ENCODE results near the gene ACSL6. TPM values are rescaled to one million over a fixed set of nuclear protein-coding genes. Genes with fewer than 3 reads are reported as not detected.

ACSL6 gene
- total RNA-seq: 48.1 and 50.6 TPM in 2 replicates

GRCh38 chr5:132011622-132012343 is at the start of gene ACSL6:
ACSL6 (minus strand) TSS chr5:132011658; CDS start chr5:132011553, 105 bp downstream.
- Mint-ChIP-seq H3K36me3 (ENCODE audit: low read depth) (peaks cover 8% of the 10 kb centered on the region), H3K27ac (peak within 1 kb of the TSS; percentile 55), H3K27me3 (ENCODE audit: insufficient read depth) (peaks cover 68% of the 10 kb centered on the region), H3K9me3 (no peaks in the 10 kb centered on the region), H3K4me3 (peak within 1 kb of the TSS; percentile 81), H3K4me1 (ENCODE audit: low read depth) (peaks cover 52% of the 10 kb centered on the region)
- DNase-seq (ENCODE audit: low spot score): peak; percentile 36
- intact Hi-C loops (cut with micrococcal nuclease): loop anchor here (1.0 kb wide), 1 partner anchor 9 kb away; no protein-coding TSS in a partner anchor

- Mint-ChIP-seq H3K4me1 (ENCODE audit: low read depth) (peaks cover 81% of the 10 kb centered on the region), H3K4me3 (no peak within 1 kb of the TSS), H3K36me3 (ENCODE audit: low read depth) (peaks cover 2% of the 10 kb centered on the region), H3K27me3 (ENCODE audit: insufficient read depth) (peaks cover 10% of the 10 kb centered on the region), H3K27ac (peak within 1 kb of the TSS; percentile 48), H3K9me3 (no peaks in the 10 kb centered on the region)
- intact Hi-C loops (cut with micrococcal nuclease): loop anchor here (2.0 to 5.0 kb wide), 3 partner anchors 14 to 307 kb away; partner anchors contain the start of gene SLC22A5
- no peak for DNase-seq (ENCODE audit: low spot score)
Observed at GRCh38 chr5:132060501-132061161, 49.2 kb upstream of the ACSL6 start, which contains the start of gene IL3. IL3 (plus strand) TSS chr5:132060655; CDS start chr5:132060707, 52 bp downstream.

- no peak for DNase-seq (ENCODE audit: low spot score)
- intact Hi-C loops (cut with micrococcal nuclease): loop anchor here (2.0 to 5.0 kb wide), 3 partner anchors 13 to 307 kb away; partner anchors contain the start of gene SLC22A5
- H3K4me1 Mint-ChIP-seq (ENCODE audit: low read depth): peaks cover 81% of the 10 kb centered on the region
- no peak overlapping the region for H3K4me3 Mint-ChIP-seq
- no peaks in the 10 kb centered on the region for H3K36me3 Mint-ChIP-seq (ENCODE audit: low read depth)
- no peaks in the 10 kb centered on the region for H3K9me3 Mint-ChIP-seq
- peaks cover 12% of the 10 kb centered on the region for H3K27me3 Mint-ChIP-seq (ENCODE audit: insufficient read depth)
- no peak overlapping the region for H3K27ac Mint-ChIP-seq
Observed at GRCh38 chr5:132059696-132060500, 48.4 kb upstream of the ACSL6 start.

GRCh38 chr5:132059043-132059695 is 47.7 kb upstream of the ACSL6 start:
- H3K27me3 Mint-ChIP-seq (ENCODE audit: insufficient read depth): peaks cover 15% of the 10 kb centered on the region
- H3K4me3 Mint-ChIP-seq: no peak overlapping the region
- intact Hi-C loops (cut with micrococcal nuclease): no loop called here
- H3K9me3 Mint-ChIP-seq: no peaks in the 10 kb centered on the region
- DNase-seq (ENCODE audit: low spot score): no peak
- peak overlapping the region; percentile 59 for H3K27ac Mint-ChIP-seq
- no peaks in the 10 kb centered on the region for H3K36me3 Mint-ChIP-seq (ENCODE audit: low read depth)
- H3K4me1 Mint-ChIP-seq (ENCODE audit: low read depth): peaks cover 81% of the 10 kb centered on the region

- no peak for DNase-seq (ENCODE audit: low spot score)
- H3K27me3 Mint-ChIP-seq (ENCODE audit: insufficient read depth): peaks cover 15% of the 10 kb centered on the region
- no peaks in the 10 kb centered on the region for H3K36me3 Mint-ChIP-seq (ENCODE audit: low read depth)
- no peak overlapping the region for H3K4me3 Mint-ChIP-seq
- H3K9me3 Mint-ChIP-seq: no peaks in the 10 kb centered on the region
- intact Hi-C loops (cut with micrococcal nuclease): no loop called here
- peaks cover 79% of the 10 kb centered on the region for H3K4me1 Mint-ChIP-seq (ENCODE audit: low read depth)
- H3K27ac Mint-ChIP-seq: peak overlapping the region; percentile 59
Observed at GRCh38 chr5:132058646-132059042, 47.2 kb upstream of the ACSL6 start.

- intact Hi-C loops (cut with micrococcal nuclease): no loop called here
- Mint-ChIP-seq H3K27me3 (ENCODE audit: insufficient read depth) (peaks cover 15% of the 10 kb centered on the region), H3K9me3 (no peaks in the 10 kb centered on the region), H3K4me1 (ENCODE audit: low read depth) (peaks cover 71% of the 10 kb centered on the region), H3K27ac (peak overlapping the region; percentile 57), H3K4me3 (no peak overlapping the region), H3K36me3 (ENCODE audit: low read depth) (no peaks in the 10 kb centered on the region)
- DNase-seq (ENCODE audit: low spot score): no peak
Observed at GRCh38 chr5:132057498-132058255, 46.2 kb upstream of the ACSL6 start.

GRCh38 chr5:132056610-132057497 is 45.4 kb upstream of the ACSL6 start:
- H3K4me3 Mint-ChIP-seq: peak overlapping the region; percentile 33
- H3K36me3 Mint-ChIP-seq (ENCODE audit: low read depth): no peaks in the 10 kb centered on the region
- peaks cover 23% of the 10 kb centered on the region for H3K27me3 Mint-ChIP-seq (ENCODE audit: insufficient read depth)
- H3K9me3 Mint-ChIP-seq: no peaks in the 10 kb centered on the region
- intact Hi-C loops (cut with micrococcal nuclease): no loop called here
- peaks cover 71% of the 10 kb centered on the region for H3K4me1 Mint-ChIP-seq (ENCODE audit: low read depth)
- DNase-seq (ENCODE audit: low spot score): no peak
- peak overlapping the region; percentile 57 for H3K27ac Mint-ChIP-seq

- Mint-ChIP-seq H3K4me1 (ENCODE audit: low read depth) (peaks cover 69% of the 10 kb centered on the region), H3K4me3 (no peak overlapping the region), H3K27ac (peak overlapping the region; percentile 67), H3K9me3 (no peaks in the 10 kb centered on the region), H3K36me3 (ENCODE audit: low read depth) (no peaks in the 10 kb centered on the region), H3K27me3 (ENCODE audit: insufficient read depth) (peaks cover 25% of the 10 kb centered on the region)
- DNase-seq (ENCODE audit: low spot score): no peak
- intact Hi-C loops (cut with micrococcal nuclease): no loop called here
Observed at GRCh38 chr5:132055808-132056609, 44.6 kb upstream of the ACSL6 start.

- H3K27me3 Mint-ChIP-seq (ENCODE audit: insufficient read depth): peaks cover 31% of the 10 kb centered on the region
- intact Hi-C loops (cut with micrococcal nuclease): no loop called here
- no peaks in the 10 kb centered on the region for H3K36me3 Mint-ChIP-seq (ENCODE audit: low read depth)
- H3K9me3 Mint-ChIP-seq: no peaks in the 10 kb centered on the region
- peak overlapping the region; percentile 67 for H3K27ac Mint-ChIP-seq
- no peak overlapping the region for H3K4me3 Mint-ChIP-seq
- DNase-seq (ENCODE audit: low spot score): no peak
- H3K4me1 Mint-ChIP-seq (ENCODE audit: low read depth): peaks cover 64% of the 10 kb centered on the region
Observed at GRCh38 chr5:132055441-132055807, 44.0 kb upstream of the ACSL6 start.

- Mint-ChIP-seq H3K4me1 (ENCODE audit: low read depth) (peaks cover 60% of the 10 kb centered on the region), H3K9me3 (no peaks in the 10 kb centered on the region), H3K36me3 (ENCODE audit: low read depth) (no peaks in the 10 kb centered on the region), H3K27ac (peak overlapping the region; percentile 25), H3K4me3 (no peak overlapping the region), H3K27me3 (ENCODE audit: insufficient read depth) (peaks cover 32% of the 10 kb centered on the region)
- intact Hi-C loops (cut with micrococcal nuclease): no loop called here
- no peak for DNase-seq (ENCODE audit: low spot score)
Observed at GRCh38 chr5:132054697-132055440, 43.4 kb upstream of the ACSL6 start.
